ENCODE data around the gene CSNK1D.

CSNK1D gene

DNA sequence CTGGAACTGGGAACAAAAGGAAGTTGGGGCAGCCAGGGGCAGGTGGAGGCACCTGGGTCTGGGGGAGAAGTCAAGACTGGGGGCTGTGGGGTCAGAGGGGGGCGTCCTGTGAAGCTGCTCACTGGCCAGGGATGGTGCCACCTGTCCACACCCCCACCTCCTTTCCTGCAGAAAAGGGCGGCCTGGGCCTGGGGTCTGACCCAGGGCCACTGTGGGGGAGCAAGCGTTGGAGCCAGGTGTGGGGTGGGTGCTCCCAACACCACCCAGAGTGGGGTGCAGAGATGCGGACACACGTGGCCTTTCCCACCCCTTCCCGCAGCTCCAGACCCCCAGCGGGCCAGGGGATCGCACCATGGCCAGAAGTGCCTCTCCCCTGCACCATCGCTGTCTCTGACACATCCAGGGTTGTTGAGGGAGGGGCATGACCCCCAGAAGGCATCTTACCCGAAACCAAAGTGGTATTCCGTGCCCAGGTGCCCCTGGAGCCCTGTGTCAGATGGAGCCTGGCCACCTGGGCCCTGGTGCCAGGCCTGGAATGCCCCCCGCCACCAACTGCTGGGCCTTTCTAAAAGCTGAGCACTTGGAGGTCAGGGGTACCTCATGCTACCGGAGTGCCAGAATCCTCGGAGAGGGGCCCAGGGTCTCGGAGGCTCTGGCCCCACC is 47.2 kb downstream of the CSNK1D start:
- Histone ChIP-seq H3K9me2 (replicated peaks; ENCODE audit: control insufficient read depth, low read length) (no peaks in the 10 kb centered on the region), H3K4me2 (ENCODE audit: low read length) (no peak overlapping the region), H4K20me1 (ENCODE audit: control insufficient read depth, insufficient read depth, low read depth, low read length) (no peaks in the 10 kb centered on the region), H3K4me1 (ENCODE audit: control insufficient read depth, low read length) (peaks cover 32% of the 10 kb centered on the region), H3K27ac (ENCODE audit: low read depth, low read length) (no peak overlapping the region), H3K79me2 (ENCODE audit: control insufficient read depth, low read length) (peaks cover 4% of the 10 kb centered on the region; the same call in 1 of the 2 replicates), H3F3A (ENCODE audit: control insufficient read depth, insufficient read depth) (no peaks in the 10 kb centered on the region), H3K9me3 (ENCODE audit: control insufficient read depth, insufficient read depth, low read length) (no peaks in the 10 kb centered on the region), H3K27me3 (ENCODE audit: control insufficient read depth, low read length) (peaks cover 28% of the 10 kb centered on the region), H3K36me3 (ENCODE audit: control insufficient read depth, low read length) (peaks cover 4% of the 10 kb centered on the region; the same call in 1 of the 2 replicates), H3K4me3 (ENCODE audit: low read length) (no peak overlapping the region)
- TF ChIP-seq EZH2phosphoT487 (IDR thresholded peaks at IDR 0.05; ENCODE audit: borderline replicate concordance, low read length): no peak
- TF ChIP-seq, protein P1, sequence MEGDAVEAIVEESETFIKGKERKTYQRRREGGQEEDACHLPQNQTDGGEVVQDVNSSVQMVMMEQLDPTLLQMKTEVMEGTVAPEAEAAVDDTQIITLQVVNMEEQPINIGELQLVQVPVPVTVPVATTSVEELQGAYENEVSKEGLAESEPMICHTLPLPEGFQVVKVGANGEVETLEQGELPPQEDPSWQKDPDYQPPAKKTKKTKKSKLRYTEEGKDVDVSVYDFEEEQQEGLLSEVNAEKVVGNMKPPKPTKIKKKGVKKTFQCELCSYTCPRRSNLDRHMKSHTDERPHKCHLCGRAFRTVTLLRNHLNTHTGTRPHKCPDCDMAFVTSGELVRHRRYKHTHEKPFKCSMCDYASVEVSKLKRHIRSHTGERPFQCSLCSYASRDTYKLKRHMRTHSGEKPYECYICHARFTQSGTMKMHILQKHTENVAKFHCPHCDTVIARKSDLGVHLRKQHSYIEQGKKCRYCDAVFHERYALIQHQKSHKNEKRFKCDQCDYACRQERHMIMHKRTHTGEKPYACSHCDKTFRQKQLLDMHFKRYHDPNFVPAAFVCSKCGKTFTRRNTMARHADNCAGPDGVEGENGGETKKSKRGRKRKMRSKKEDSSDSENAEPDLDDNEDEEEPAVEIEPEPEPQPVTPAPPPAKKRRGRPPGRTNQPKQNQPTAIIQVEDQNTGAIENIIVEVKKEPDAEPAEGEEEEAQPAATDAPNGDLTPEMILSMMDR (IDR thresholded peaks at IDR 0.05; ENCODE audit: low read depth, low read length, poor library complexity, severe bottlenecking): no peak

DNA sequence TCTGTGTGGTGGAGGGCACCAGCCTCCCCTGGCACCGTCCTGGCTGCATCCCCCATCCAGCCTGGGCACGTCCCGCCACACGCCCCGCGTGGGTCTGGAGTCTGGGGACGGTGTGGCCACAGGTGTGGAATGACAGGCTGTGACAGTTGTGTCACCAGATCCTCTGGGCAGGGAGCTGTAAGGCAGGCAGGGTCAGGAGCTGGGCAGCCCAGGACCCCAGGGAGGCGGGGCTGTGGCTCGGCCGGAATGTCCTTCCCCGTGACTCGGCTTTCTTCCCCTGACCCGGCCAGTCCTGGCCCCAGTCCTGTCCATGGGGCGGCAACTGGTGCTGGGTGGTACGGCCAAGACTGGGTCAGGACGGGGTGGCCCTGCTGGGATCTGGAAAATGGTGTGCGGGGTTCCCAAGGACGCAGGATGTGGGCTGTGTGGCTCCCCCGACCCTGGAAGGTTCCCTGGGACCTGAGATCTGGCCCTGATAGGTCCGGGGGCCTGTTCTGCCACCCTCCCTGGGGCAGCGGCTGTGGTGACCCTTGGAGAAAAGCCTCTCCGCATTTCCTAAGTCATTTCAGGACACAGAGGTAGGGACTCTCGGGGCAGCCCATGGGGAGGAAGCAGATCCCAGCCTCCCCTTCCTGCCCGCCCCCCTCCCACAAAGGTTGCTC is 48.0 kb downstream of the CSNK1D start:
- Histone ChIP-seq H3K79me2 (ENCODE audit: control insufficient read depth, low read length) (peaks cover 4% of the 10 kb centered on the region; the same call in 1 of the 2 replicates), H3K36me3 (ENCODE audit: control insufficient read depth, low read length) (peaks cover 4% of the 10 kb centered on the region; the same call in 1 of the 2 replicates), H3F3A (ENCODE audit: control insufficient read depth, insufficient read depth) (no peaks in the 10 kb centered on the region), H3K9me2 (replicated peaks; ENCODE audit: control insufficient read depth, low read length) (no peaks in the 10 kb centered on the region), H3K27me3 (ENCODE audit: control insufficient read depth, low read length) (peaks cover 20% of the 10 kb centered on the region), H3K9me3 (ENCODE audit: control insufficient read depth, insufficient read depth, low read length) (no peaks in the 10 kb centered on the region), H3K4me2 (ENCODE audit: low read length) (no peak overlapping the region), H3K27ac (ENCODE audit: low read depth, low read length) (no peak overlapping the region), H4K20me1 (ENCODE audit: control insufficient read depth, insufficient read depth, low read depth, low read length) (no peaks in the 10 kb centered on the region), H3K4me3 (ENCODE audit: low read length) (no peak overlapping the region), H3K4me1 (ENCODE audit: control insufficient read depth, low read length) (peaks cover 25% of the 10 kb centered on the region)
- no peak for TF ChIP-seq EZH2phosphoT487 (IDR thresholded peaks at IDR 0.05; ENCODE audit: borderline replicate concordance, low read length)
- TF ChIP-seq, protein P1 (IDR thresholded peaks at IDR 0.05; ENCODE audit: low read depth, low read length, poor library complexity, severe bottlenecking): no peak

DNA sequence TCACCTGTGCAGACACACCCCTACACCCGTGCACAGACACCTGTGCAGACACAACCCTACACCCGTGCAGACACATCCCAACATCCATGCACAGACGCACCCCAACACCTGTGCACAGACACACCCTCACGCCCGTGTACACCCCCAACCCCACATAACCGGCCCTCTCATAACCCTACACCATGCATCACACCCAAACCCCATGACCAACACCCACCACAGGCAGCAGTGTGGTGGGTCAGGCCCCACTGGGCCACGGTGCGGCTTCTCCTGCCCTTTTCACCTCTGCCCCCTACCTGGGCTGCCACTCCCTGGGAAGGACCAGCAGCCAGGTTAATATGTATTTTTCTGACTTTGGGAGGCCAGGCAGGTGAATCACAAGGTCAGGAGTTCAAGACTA is 48.8 kb downstream of the CSNK1D start:
- no peaks in the 10 kb centered on the region for H3K9me3 ChIP-seq (ENCODE audit: control insufficient read depth, insufficient read depth, low read length)
- peaks cover 16% of the 10 kb centered on the region for H3K4me1 ChIP-seq (ENCODE audit: control insufficient read depth, low read length)
- 0 out of 2 replicates have a peak, but pooled peaks cover under 1% of the 10 kb centered on the region for H3K79me2 ChIP-seq (ENCODE audit: control insufficient read depth, low read length)
- H3K4me2 ChIP-seq (ENCODE audit: low read length): no peak overlapping the region
- H3K27me3 ChIP-seq (ENCODE audit: control insufficient read depth, low read length): peaks cover 12% of the 10 kb centered on the region
- no peaks in the 10 kb centered on the region for H3K9me2 ChIP-seq (replicated peaks; ENCODE audit: control insufficient read depth, low read length)
- H3K27ac ChIP-seq (ENCODE audit: low read depth, low read length): no peak overlapping the region
- H3F3A ChIP-seq (ENCODE audit: control insufficient read depth, insufficient read depth): no peaks in the 10 kb centered on the region
- no peaks in the 10 kb centered on the region for H4K20me1 ChIP-seq (ENCODE audit: control insufficient read depth, insufficient read depth, low read depth, low read length)
- no peak overlapping the region for H3K4me3 ChIP-seq (ENCODE audit: low read length)
- TF ChIP-seq EZH2phosphoT487 (IDR thresholded peaks at IDR 0.05; ENCODE audit: borderline replicate concordance, low read length): no peak
- TF ChIP-seq, protein P1 (IDR thresholded peaks at IDR 0.05; ENCODE audit: low read depth, low read length, poor library complexity, severe bottlenecking): no peak
- H3K36me3 ChIP-seq (ENCODE audit: control insufficient read depth, low read length): no peaks in the 10 kb centered on the region
